ENCODE data around the gene UBA7.
"Not testable (repeated sequence)": the region's sequence is repeated elsewhere in the genome, so short reads cannot be mapped to it uniquely, and the experiment has no call there.

- TF ChIP-seq CTCF (IDR thresholded peaks at IDR 0.05 in 4 of 5, conservative IDR thresholded peaks at IDR 0.05 in 1 of 5); POLR2A (IDR thresholded peaks at IDR 0.05): not testable (repeated sequence)
Measured at GRCh38 chr3:49776101-49776500, 37.7 kb downstream of the UBA7 start.
